IMR-90 (cell line): ENCODE measurements around the gene CHCT1. TPM values are rescaled to one million over a fixed set of nuclear protein-coding genes. Genes with fewer than 3 reads are reported as not detected.

ENCODE experiments used
- ATAC-seq: fragments of 200-7000 bp; cut with Tn5 transposase; 2 replicates; pipeline ENCODE4 v1.9.1; 2020; ENCODE audit warnings: low read depth, mild to moderate bottlenecking, moderate library complexity
- BruUV-seq: library from RNA; stranded (reverse); fragments of 400-500 nt; replicated peaks from 2 replicates; lab custom pipeline; 2021; lab: Mats Ljungman, UMichigan
- CTCF ChIA-PET: fragments of 300-600 bp; formaldehyde crosslinking; extraction: SDS; loops from one replicate; lab custom pipeline; 2021; ENCODE audit warnings: antibody characterized with exemption; lab: Yijun Ruan, JAX
- POLR2A ChIA-PET: fragments of 300-600 bp; sonication (Branson Sonifier 250); formaldehyde crosslinking; loops from one replicate; lab custom pipeline; 2022; ENCODE audit warnings: antibody characterized with exemption; ENCODE audit not compliant: unreplicated experiment; lab: Charles Lee
- DNase-seq: peaks from one replicate; pipeline ENCODE4 v3.0.0; 2013
- H2AFZ ChIP-seq: replicated peaks from 2 replicates; pipeline ENCODE3; 2013; ENCODE audit warnings: low read length, mild to moderate bottlenecking; ENCODE audit not compliant: poor library complexity
- H2AK5ac ChIP-seq: 2 replicates; pipeline ENCODE4 v1.6.1; 2013; ENCODE audit warnings: low read depth, low read length, inconsistent platforms
- H2AK9ac ChIP-seq: replicated peaks from 2 replicates; pipeline ENCODE3; 2013; ENCODE audit warnings: mild to moderate bottlenecking, low read depth, low read length, moderate library complexity; ENCODE audit not compliant: poor library complexity
- H2BK120ac ChIP-seq: 2 replicates; pipeline ENCODE4 v1.6.1; 2013; ENCODE audit warnings: low read depth, low read length, inconsistent platforms
- H2BK15ac ChIP-seq: 3 replicates; pipeline ENCODE4 v1.6.1; 2013; ENCODE audit warnings: low read depth, low read length, inconsistent platforms
- H2BK20ac ChIP-seq: 2 replicates; pipeline ENCODE4 v1.6.1; 2013; ENCODE audit warnings: low read depth, mild to moderate bottlenecking, inconsistent platforms, low read length, moderate library complexity
- H2BK5ac ChIP-seq: 2 replicates; pipeline ENCODE4 v1.6.1; 2013; ENCODE audit warnings: mild to moderate bottlenecking, low read depth, low read length, inconsistent platforms; ENCODE audit not compliant: poor library complexity, severe bottlenecking
- H3K14ac ChIP-seq: replicated peaks from 2 replicates; pipeline ENCODE4 v1.6.1; 2013; ENCODE audit warnings: low read depth, low read length, inconsistent platforms
- H3K18ac ChIP-seq: 2 replicates; pipeline ENCODE4 v1.6.1; 2013; ENCODE audit warnings: low read depth, low read length, control low read depth
- H3K23ac ChIP-seq: 2 replicates; pipeline ENCODE4 v1.6.1; 2013; ENCODE audit warnings: low read depth, low read length, inconsistent platforms
- H3K27ac ChIP-seq: 2 replicates; pipeline ENCODE4 v1.5.1; 2013; ENCODE audit warnings: mild to moderate bottlenecking, control low read depth, low read length; ENCODE audit not compliant: insufficient read depth
- H3K27me3 ChIP-seq: 2 replicates; pipeline ENCODE4 v1.6.1; 2013; ENCODE audit warnings: low read length; ENCODE audit not compliant: control insufficient read depth, insufficient read depth
- H3K36me3 ChIP-seq: 2 replicates; pipeline ENCODE4 v1.6.1; 2013; ENCODE audit warnings: low read length, mixed read lengths; ENCODE audit not compliant: control insufficient read depth, insufficient read depth
- H3K4ac ChIP-seq: 2 replicates; pipeline ENCODE4 v1.6.1; 2013; ENCODE audit warnings: low read depth, low read length, inconsistent platforms
- H3K4me1 ChIP-seq: 2 replicates; pipeline ENCODE4 v1.6.1; 2013; ENCODE audit warnings: low read length, mixed read lengths; ENCODE audit not compliant: control insufficient read depth, insufficient read depth
- H3K4me2 ChIP-seq: 2 replicates; pipeline ENCODE4 v1.6.1; 2013; ENCODE audit warnings: low read depth, mild to moderate bottlenecking, control low read depth, low read length, moderate library complexity
- H3K4me3 ChIP-seq: 2 replicates; pipeline ENCODE4 v1.5.1; 2013; ENCODE audit warnings: low read depth, mild to moderate bottlenecking, control low read depth, low read length, moderate library complexity; ENCODE audit not compliant: insufficient read depth
- H3K56ac ChIP-seq: 2 replicates; pipeline ENCODE4 v1.6.1; 2013; ENCODE audit warnings: low read length, inconsistent platforms; ENCODE audit not compliant: insufficient read depth; ENCODE audit errors: extremely low read depth
- H3K79me1 ChIP-seq, 2 experiments: 2 replicates each; pipeline ENCODE4 v1.6.1; 2013; ENCODE audit warnings: low read length in 2 of 2, inconsistent platforms in 1 of 2, low read depth in 1 of 2
- H3K9ac ChIP-seq: 2 replicates; pipeline ENCODE4 v1.6.1; 2013; ENCODE audit warnings: low read depth, low read length, control low read depth
- H3K9me1 ChIP-seq: 2 replicates; pipeline ENCODE4 v1.6.1; 2013; ENCODE audit warnings: low read length, inconsistent platforms; ENCODE audit not compliant: insufficient read depth
- H3K9me3 ChIP-seq: 2 replicates; pipeline ENCODE4 v1.6.1; 2013; ENCODE audit warnings: low read length; ENCODE audit not compliant: control insufficient read depth, insufficient read depth
- H4K20me1 ChIP-seq: 2 replicates; pipeline ENCODE4 v1.6.1; 2013; ENCODE audit warnings: low read length, inconsistent platforms; ENCODE audit not compliant: insufficient read depth
- H4K5ac ChIP-seq: 2 replicates; pipeline ENCODE4 v1.6.1; 2013; ENCODE audit warnings: mild to moderate bottlenecking, low read depth, low read length, control low read depth
- H4K8ac ChIP-seq, 2 experiments: 2 replicates each; pipeline ENCODE4 v1.6.1; 2013; ENCODE audit warnings: low read depth in 2 of 2, low read length in 2 of 2, control low read depth in 1 of 2, inconsistent platforms in 1 of 2
- H4K91ac ChIP-seq: 2 replicates; pipeline ENCODE4 v1.6.1; 2013; ENCODE audit warnings: low read depth, low read length, inconsistent platforms; ENCODE audit not compliant: insufficient read depth
- BHLHE40 ChIP-seq: fragments of 150-350 bp; IDR thresholded peaks from 2 replicates; pipeline ENCODE4 v1.6.1; 2016; ENCODE audit warnings: mild to moderate bottlenecking, low read depth, low read length
- CEBPB ChIP-seq: IDR thresholded peaks from 2 replicates; pipeline ENCODE4 v1.6.1; 2012; ENCODE audit warnings: low read depth, low read length, improper control_type of control experiment
- CHD1 ChIP-seq: IDR thresholded peaks from 2 replicates; pipeline ENCODE4 v1.6.1; 2012; ENCODE audit warnings: low read depth, low read length, improper control_type of control experiment
- CTCF ChIP-seq: conservative IDR thresholded peaks from 2 replicates; pipeline ENCODE4 v1.5.1; 2012; ENCODE audit warnings: mild to moderate bottlenecking, low read depth, low read length, improper control_type of control experiment
- ELK1 ChIP-seq: fragments of 150-350 bp; IDR thresholded peaks from 2 replicates; pipeline ENCODE4 v1.6.1; 2016; ENCODE audit warnings: low read depth, mild to moderate bottlenecking, low read length, moderate library complexity, borderline replicate concordance
- FOS ChIP-seq: fragments of 150-350 bp; IDR thresholded peaks from 2 replicates; pipeline ENCODE4 v1.6.1; 2016; ENCODE audit warnings: low read depth, low read length
- MAFK ChIP-seq: IDR thresholded peaks from 2 replicates; pipeline ENCODE4 v1.6.1; 2012; ENCODE audit warnings: low read depth, low read length, improper control_type of control experiment
- MAZ ChIP-seq: IDR thresholded peaks from 2 replicates; pipeline ENCODE4 v1.6.1; 2012; ENCODE audit warnings: low read depth, mild to moderate bottlenecking, low read length, improper control_type of control experiment, moderate library complexity, borderline replicate concordance
- MXI1 ChIP-seq: IDR thresholded peaks from 2 replicates; pipeline ENCODE4 v1.6.1; 2012; ENCODE audit warnings: low read depth, mild to moderate bottlenecking, low read length, moderate library complexity, borderline replicate concordance
- NFE2L2 ChIP-seq: fragments of 150-350 bp; IDR thresholded peaks from 2 replicates; pipeline ENCODE4 v1.6.1; 2016; ENCODE audit warnings: low read depth, mild to moderate bottlenecking, low read length
- POLR2A ChIP-seq: IDR thresholded peaks from 2 replicates; pipeline ENCODE4 v1.6.1; 2012; ENCODE audit warnings: mild to moderate bottlenecking, low read depth, low read length
- RAD21 ChIP-seq: IDR thresholded peaks from 2 replicates; pipeline ENCODE4 v1.6.1; 2012; ENCODE audit warnings: low read length, improper control_type of control experiment
- RCOR1 ChIP-seq: IDR thresholded peaks from 2 replicates; pipeline ENCODE4 v1.6.1; 2012; ENCODE audit warnings: mild to moderate bottlenecking, low read length, improper control_type of control experiment; ENCODE audit not compliant: insufficient replicate concordance
- RFX5 ChIP-seq: IDR thresholded peaks from 2 replicates; pipeline ENCODE4 v1.8.0; 2012; ENCODE audit warnings: low read depth, mild to moderate bottlenecking, low read length, moderate library complexity
- SMC3 ChIP-seq: fragments of 150-350 bp; IDR thresholded peaks from 2 replicates; pipeline ENCODE4 v1.6.1; 2016; ENCODE audit warnings: low read depth, mild to moderate bottlenecking, antibody characterized with exemption, low read length, moderate library complexity
- USF2 ChIP-seq: fragments of 150-350 bp; IDR thresholded peaks from 2 replicates; pipeline ENCODE4 v1.6.1; 2017; ENCODE audit warnings: mild to moderate bottlenecking, antibody characterized with exemption, low read length, low read depth
- dilution Hi-C: fragments of 300-500 bp; cut with HindIII; formaldehyde crosslinking; loops from one replicate; pipeline ENCODE4 v1.14.3; 2018; ENCODE audit warnings: low sequenced_read_pairs; ENCODE audit not compliant: unreplicated experiment
- in situ Hi-C: fragments of 300-500 bp; cut with MboI; formaldehyde crosslinking; loops from 3 replicates; pipeline ENCODE4 v1.14.3; 2019; ENCODE audit warnings: low sequenced_read_pairs, inconsistent platforms, mixed read lengths
- intact Hi-C: fragments of 100-400 bp; cut with micrococcal nuclease; formaldehyde crosslinking; loops from 2 replicates; pipeline ENCODE4 v1.10.0; 2022
- polyA plus RNA-seq, 3 experiments: library from polyadenylated mRNA; depleted of rRNA; stranded (reverse); fragments of >200 nt; gene quantifications; 2 replicates each; pipeline ENCODE4 v1.2.3, GENCODE V29; 2012; ENCODE audit warnings: low replicate concordance in 1 of 3
- total RNA-seq: library from RNA; depleted of rRNA; stranded (reverse); fragments of >200 nt; gene quantifications from 2 replicates; pipeline ENCODE4 v1.2.3, GENCODE V29; 2012

Gene CHCT1
- total and polyA plus RNA-seq, 2 of the 4 experiments (the other 2 are of a cell fraction): not detected

- POLR2A ChIA-PET: no interaction called here
- no peak overlapping the region for H4K5ac ChIP-seq
- H3K9me1 ChIP-seq: no peaks in the 10 kb centered on the region
- H3K56ac ChIP-seq: no peak overlapping the region
- H3K79me1 ChIP-seq: peaks cover 7 to 8% of the 10 kb centered on the region in 2 experiments
- H3K36me3 ChIP-seq: peaks cover 29% of the 10 kb centered on the region
- no peak overlapping the region for H2AFZ ChIP-seq
- no peak overlapping the region for H3K14ac ChIP-seq
- no peak overlapping the region for H2BK120ac ChIP-seq
- no peak overlapping the region for H2AK5ac ChIP-seq
- dilution Hi-C loops: no loop called here
- ATAC-seq (no peak), DNase-seq (no peak)
- H3K4me1 ChIP-seq: no peaks in the 10 kb centered on the region
- no peak overlapping the region for H3K4me2 ChIP-seq
- no peak overlapping the region for H3K4me3 ChIP-seq
- intact Hi-C loops: no loop called here
- no peaks in the 10 kb centered on the region; the same call in 1 of the 2 replicates for H4K20me1 ChIP-seq
- H3K9ac ChIP-seq: no peak overlapping the region
- TF ChIP-seq USF2 (no peak), ELK1 (no peak), CEBPB (no peak), BHLHE40 (no peak), RCOR1 (no peak), MAFK (no peak), RFX5 (no peak), NFE2L2 (no peak), MAZ (no peak), SMC3 (no peak), CHD1 (no peak), FOS (no peak), MXI1 (no peak), RAD21 (no peak), CTCF (no peak), POLR2A (no peak)
- no TSS peak for BruUV-seq
- CTCF ChIA-PET: no interaction called here
- no peak overlapping the region for H4K91ac ChIP-seq
- no peak overlapping the region for H2BK20ac ChIP-seq
- H3K9me3 ChIP-seq: no peaks in the 10 kb centered on the region
- no peak overlapping the region for H2BK5ac ChIP-seq
- no peak overlapping the region for H3K4ac ChIP-seq
- no peak overlapping the region for H3K23ac ChIP-seq
- no peak overlapping the region for H4K8ac ChIP-seq
- H2AK9ac ChIP-seq: no peak overlapping the region
- H3K27ac ChIP-seq: no peak overlapping the region
- H2BK15ac ChIP-seq: no peak overlapping the region
- in situ Hi-C loops: no loop called here
- H3K18ac ChIP-seq: no peak overlapping the region
- no peaks in the 10 kb centered on the region for H3K27me3 ChIP-seq
Measured at GRCh38 chr17:60451965-60452364, 29.7 kb downstream of the CHCT1 start.
